ENCODE results near the gene NPAS1.

GRCh38 chr19:47068876-47069406 is 49.3 kb downstream of the NPAS1 start:
- TF ChIP-seq, protein P1, sequence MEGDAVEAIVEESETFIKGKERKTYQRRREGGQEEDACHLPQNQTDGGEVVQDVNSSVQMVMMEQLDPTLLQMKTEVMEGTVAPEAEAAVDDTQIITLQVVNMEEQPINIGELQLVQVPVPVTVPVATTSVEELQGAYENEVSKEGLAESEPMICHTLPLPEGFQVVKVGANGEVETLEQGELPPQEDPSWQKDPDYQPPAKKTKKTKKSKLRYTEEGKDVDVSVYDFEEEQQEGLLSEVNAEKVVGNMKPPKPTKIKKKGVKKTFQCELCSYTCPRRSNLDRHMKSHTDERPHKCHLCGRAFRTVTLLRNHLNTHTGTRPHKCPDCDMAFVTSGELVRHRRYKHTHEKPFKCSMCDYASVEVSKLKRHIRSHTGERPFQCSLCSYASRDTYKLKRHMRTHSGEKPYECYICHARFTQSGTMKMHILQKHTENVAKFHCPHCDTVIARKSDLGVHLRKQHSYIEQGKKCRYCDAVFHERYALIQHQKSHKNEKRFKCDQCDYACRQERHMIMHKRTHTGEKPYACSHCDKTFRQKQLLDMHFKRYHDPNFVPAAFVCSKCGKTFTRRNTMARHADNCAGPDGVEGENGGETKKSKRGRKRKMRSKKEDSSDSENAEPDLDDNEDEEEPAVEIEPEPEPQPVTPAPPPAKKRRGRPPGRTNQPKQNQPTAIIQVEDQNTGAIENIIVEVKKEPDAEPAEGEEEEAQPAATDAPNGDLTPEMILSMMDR (IDR thresholded peaks at IDR 0.05) = no peak
- no peak for TF ChIP-seq ZFX (IDR thresholded peaks at IDR 0.05; ENCODE audit: borderline replicate concordance)

Data from 22Rv1 (cell line).